ENCODE results near the gene SLC16A9.

GRCh38 chr10:59631882-59632807, 77.5 kb downstream of the SLC16A9 start:
- no peak for TF ChIP-seq CTCF (IDR thresholded peaks at IDR 0.05)
- no peak for TF ChIP-seq POLR2A (IDR thresholded peaks at IDR 0.05)
